ENCODE measurements around the gene APEX1.

DNA sequence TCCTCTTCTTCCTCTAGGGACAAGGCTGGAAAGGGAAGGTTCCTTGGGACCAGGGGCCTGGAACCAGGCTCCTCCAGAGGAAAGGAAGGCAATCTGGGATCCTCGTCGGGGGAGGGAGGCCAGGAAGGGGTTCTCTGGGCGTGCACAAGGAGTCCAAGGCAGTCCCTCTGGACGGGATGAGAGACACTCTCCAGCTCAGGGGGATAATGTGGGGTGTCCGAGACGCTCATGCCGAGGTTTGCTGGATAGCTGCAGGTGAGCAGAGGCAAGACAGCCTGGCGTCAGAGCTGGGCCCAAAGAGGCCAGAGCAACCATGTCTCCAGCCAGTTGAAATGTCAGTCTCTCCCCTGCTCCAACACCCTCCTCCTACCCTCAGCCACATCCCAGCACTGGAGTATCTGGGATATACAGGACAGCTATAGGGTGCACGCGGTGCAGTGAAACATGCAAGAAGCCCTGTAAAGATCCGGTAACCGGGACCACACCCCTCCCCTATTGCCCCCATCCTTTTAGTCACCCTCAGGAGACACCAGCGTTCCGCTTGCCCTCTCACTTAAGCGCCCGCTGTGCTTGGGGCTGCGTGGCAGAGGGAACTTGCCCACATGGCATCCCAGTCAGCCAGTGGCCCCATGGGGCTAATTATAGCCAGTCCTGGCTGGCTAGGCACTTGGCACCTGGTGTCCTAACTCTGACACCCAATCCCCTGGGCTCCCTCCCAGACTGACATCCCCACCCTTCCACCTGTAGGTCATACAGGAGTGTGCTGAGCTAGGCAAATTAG lies 19.3 kb upstream of the APEX1 start, which contains the start of gene KLHL33:
- TF ChIP-seq EZH2 (optimal IDR thresholded peaks at IDR 0.05; ENCODE audit: low read depth, low read length) (no peak), CTCF (IDR thresholded peaks at IDR 0.05; ENCODE audit: low read length) (no peak), EZH2phosphoT487 (IDR thresholded peaks at IDR 0.05; ENCODE audit: low read length) (no peak)
